NT2/D1 (cell line): ENCODE results near the gene HIRA.

Source experiments
- SUZ12 ChIP-seq: IDR thresholded peaks from 2 replicates; pipeline ENCODE4 v1.6.1; 2011; ENCODE audit not compliant: insufficient read length, insufficient read depth; ENCODE audit errors: extremely low read depth
- YY1 ChIP-seq: IDR thresholded peaks from 2 replicates; pipeline ENCODE4 v1.6.1; 2011; ENCODE audit not compliant: insufficient read length, insufficient read depth
- ZNF274 ChIP-seq: IDR thresholded peaks from 2 replicates; pipeline ENCODE4 v1.6.1; 2011; ENCODE audit warnings: mild to moderate bottlenecking, low read depth, low read length

- no peak for TF ChIP-seq YY1
- no peak for TF ChIP-seq SUZ12
- TF ChIP-seq ZNF274 = no peak
Measured at GRCh38 chr22:19292458-19293230, 138.9 kb downstream of the HIRA start.
